GM23338 (cell line): ENCODE measurements around the gene OPN1SW.

Experiments used
- TF ChIP-seq, protein P1 (sequence below): IDR thresholded peaks from one replicate; pipeline ENCODE4 v1.6.1; 2018; ENCODE audit warnings: antibody characterized with exemption; ENCODE audit not compliant: unreplicated experiment
- TF ChIP-seq, protein P2 (sequence below), 2 experiments: fragments of 200-600 bp in 1 of 2; sonication (generic) in 1 of 2; conservative IDR thresholded peaks; 2 replicates each; pipeline versions ENCODE4 v1.5.1 to v1.6.1; 2016 to 2017; ENCODE audit warnings: antibody characterized with exemption in 2 of 2, low read depth in 2 of 2, mild to moderate bottlenecking in 2 of 2, moderate library complexity in 1 of 2

DNA sequence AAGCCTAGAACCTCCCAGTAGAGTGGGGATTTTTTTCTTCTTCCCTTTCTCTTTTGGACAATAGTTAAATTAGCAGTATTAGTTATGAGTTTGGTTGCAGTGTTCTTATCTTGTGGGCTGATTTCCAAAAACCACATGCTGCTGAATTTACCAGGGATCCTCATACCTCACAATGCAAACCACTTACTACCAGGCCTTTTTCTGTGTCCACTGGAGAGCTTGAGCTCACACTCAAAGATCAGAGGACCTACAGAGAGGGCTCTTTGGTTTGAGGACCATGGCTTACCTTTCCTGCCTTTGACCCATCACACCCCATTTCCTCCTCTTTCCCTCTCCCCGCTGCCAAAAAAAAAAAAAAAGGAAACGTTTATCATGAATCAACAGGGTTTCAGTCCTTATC is 5.4 kb downstream of the OPN1SW start:
- TF ChIP-seq, protein P1, sequence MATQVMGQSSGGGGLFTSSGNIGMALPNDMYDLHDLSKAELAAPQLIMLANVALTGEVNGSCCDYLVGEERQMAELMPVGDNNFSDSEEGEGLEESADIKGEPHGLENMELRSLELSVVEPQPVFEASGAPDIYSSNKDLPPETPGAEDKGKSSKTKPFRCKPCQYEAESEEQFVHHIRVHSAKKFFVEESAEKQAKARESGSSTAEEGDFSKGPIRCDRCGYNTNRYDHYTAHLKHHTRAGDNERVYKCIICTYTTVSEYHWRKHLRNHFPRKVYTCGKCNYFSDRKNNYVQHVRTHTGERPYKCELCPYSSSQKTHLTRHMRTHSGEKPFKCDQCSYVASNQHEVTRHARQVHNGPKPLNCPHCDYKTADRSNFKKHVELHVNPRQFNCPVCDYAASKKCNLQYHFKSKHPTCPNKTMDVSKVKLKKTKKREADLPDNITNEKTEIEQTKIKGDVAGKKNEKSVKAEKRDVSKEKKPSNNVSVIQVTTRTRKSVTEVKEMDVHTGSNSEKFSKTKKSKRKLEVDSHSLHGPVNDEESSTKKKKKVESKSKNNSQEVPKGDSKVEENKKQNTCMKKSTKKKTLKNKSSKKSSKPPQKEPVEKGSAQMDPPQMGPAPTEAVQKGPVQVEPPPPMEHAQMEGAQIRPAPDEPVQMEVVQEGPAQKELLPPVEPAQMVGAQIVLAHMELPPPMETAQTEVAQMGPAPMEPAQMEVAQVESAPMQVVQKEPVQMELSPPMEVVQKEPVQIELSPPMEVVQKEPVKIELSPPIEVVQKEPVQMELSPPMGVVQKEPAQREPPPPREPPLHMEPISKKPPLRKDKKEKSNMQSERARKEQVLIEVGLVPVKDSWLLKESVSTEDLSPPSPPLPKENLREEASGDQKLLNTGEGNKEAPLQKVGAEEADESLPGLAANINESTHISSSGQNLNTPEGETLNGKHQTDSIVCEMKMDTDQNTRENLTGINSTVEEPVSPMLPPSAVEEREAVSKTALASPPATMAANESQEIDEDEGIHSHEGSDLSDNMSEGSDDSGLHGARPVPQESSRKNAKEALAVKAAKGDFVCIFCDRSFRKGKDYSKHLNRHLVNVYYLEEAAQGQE = no peak
- TF ChIP-seq, protein P2, sequence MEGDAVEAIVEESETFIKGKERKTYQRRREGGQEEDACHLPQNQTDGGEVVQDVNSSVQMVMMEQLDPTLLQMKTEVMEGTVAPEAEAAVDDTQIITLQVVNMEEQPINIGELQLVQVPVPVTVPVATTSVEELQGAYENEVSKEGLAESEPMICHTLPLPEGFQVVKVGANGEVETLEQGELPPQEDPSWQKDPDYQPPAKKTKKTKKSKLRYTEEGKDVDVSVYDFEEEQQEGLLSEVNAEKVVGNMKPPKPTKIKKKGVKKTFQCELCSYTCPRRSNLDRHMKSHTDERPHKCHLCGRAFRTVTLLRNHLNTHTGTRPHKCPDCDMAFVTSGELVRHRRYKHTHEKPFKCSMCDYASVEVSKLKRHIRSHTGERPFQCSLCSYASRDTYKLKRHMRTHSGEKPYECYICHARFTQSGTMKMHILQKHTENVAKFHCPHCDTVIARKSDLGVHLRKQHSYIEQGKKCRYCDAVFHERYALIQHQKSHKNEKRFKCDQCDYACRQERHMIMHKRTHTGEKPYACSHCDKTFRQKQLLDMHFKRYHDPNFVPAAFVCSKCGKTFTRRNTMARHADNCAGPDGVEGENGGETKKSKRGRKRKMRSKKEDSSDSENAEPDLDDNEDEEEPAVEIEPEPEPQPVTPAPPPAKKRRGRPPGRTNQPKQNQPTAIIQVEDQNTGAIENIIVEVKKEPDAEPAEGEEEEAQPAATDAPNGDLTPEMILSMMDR (conservative IDR thresholded peaks at IDR 0.05; ENCODE audit: low read depth in 2 of 2) = no peak
